ENCODE results near the gene GPR84. TPM values are rescaled to one million over a fixed set of nuclear protein-coding genes. Genes with fewer than 3 reads are reported as not detected.
A peak's percentile ranks its signal among the peaks of the same experiment; 100 is the strongest.

GPR84 gene
- total RNA-seq, 3 donors from 2014 or later = 0.60 to 1.7 TPM; not detected in 1

DNA sequence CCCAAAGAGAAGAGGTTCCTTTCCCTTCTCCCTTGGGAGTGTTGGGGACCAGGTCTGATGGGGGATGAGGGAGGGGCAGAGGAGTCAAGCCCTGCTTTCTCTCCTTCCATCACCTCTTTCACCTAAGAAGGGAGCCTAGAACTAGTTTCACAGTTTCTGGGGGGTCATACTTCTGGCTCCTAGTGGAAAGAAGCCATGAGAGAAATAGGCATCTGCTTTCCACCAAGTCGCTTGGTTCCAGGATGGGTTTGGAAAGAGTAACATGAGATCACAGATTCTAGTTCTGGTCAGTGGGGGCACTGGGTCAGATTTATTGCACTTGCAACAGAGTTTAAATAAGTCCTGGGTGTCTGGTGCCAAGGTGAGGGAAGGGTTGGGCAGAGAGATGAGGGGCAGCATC, 30.7 kb upstream of the GPR84 start:
- intact Hi-C loops (cut with DNase I, micrococcal nuclease) = loop anchor here in 1 of 2 donors (5.0 kb wide), 1 partner anchor 42 kb away; no protein-coding TSS in a partner anchor
- H3K36me3 ChIP-seq (ENCODE audit: low read depth) = no peaks in the 10 kb centered on the region
- ATAC-seq (no peak), DNase-seq (no peak)
- H3K4me1 ChIP-seq (ENCODE audit: low read depth) = peaks cover 6% of the 10 kb centered on the region
- no peaks in the 10 kb centered on the region for H3K9me3 ChIP-seq
- TF ChIP-seq, protein P1, sequence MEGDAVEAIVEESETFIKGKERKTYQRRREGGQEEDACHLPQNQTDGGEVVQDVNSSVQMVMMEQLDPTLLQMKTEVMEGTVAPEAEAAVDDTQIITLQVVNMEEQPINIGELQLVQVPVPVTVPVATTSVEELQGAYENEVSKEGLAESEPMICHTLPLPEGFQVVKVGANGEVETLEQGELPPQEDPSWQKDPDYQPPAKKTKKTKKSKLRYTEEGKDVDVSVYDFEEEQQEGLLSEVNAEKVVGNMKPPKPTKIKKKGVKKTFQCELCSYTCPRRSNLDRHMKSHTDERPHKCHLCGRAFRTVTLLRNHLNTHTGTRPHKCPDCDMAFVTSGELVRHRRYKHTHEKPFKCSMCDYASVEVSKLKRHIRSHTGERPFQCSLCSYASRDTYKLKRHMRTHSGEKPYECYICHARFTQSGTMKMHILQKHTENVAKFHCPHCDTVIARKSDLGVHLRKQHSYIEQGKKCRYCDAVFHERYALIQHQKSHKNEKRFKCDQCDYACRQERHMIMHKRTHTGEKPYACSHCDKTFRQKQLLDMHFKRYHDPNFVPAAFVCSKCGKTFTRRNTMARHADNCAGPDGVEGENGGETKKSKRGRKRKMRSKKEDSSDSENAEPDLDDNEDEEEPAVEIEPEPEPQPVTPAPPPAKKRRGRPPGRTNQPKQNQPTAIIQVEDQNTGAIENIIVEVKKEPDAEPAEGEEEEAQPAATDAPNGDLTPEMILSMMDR (IDR thresholded peaks at IDR 0.05) = no peak
- H3K4me3 ChIP-seq = no peak overlapping the region

DNA sequence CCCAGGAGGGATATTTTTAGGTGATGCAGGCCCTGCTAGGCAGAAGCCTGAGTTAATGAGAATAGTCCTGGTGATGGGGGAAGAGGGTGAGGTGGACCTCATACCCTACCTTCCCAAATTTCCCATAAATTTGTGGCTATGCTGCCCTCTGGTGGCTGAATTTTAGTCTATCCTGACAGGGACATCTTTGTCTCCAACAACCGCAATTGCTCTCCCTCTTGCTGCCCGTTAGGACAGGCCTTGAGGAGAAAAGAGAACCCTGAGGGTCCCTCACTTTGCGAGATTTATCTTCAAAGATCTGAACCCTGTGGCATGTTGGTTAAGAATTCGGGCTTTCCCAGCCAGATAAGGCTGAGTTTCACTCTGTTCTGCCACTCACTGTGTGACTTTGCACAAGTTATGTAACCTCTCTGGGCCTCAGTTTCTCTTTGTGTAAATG, 30.0 kb upstream of the GPR84 start:
- H3K4me3 ChIP-seq = no peak overlapping the region
- H3K36me3 ChIP-seq (ENCODE audit: low read depth) = no peaks in the 10 kb centered on the region
- TF ChIP-seq, protein P1 (IDR thresholded peaks at IDR 0.05) = no peak
- H3K9me3 ChIP-seq = no peaks in the 10 kb centered on the region
- intact Hi-C loops (cut with DNase I, micrococcal nuclease) = no loop called here
- DNase-seq (peak in 1 of 3 donors; percentile 82), ATAC-seq (peak; percentile 23)
- peaks cover 6% of the 10 kb centered on the region for H3K4me1 ChIP-seq (ENCODE audit: low read depth)

DNA sequence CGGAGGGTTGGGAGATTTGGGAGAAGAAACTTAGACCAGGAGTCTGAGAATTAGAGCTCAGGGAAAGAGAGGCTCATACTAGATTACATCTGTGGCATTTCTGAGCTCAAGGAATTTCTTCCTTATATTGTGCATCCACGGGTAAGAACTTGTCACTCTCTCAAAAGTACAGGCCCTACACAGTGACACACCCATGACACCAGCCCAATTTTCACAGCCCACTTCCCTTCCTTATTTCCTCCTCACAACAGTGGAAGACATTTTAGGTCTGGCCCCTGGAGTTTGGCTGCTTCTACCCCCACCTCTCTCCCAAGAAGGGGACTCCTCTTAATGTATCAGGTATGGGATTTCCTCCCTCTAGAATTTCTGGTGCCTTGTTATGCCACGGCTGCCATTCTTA, 29.5 kb upstream of the GPR84 start:
- TF ChIP-seq, protein P1 (IDR thresholded peaks at IDR 0.05) = no peak
- no peaks in the 10 kb centered on the region for H3K9me3 ChIP-seq
- peaks cover 6% of the 10 kb centered on the region for H3K4me1 ChIP-seq (ENCODE audit: low read depth)
- DNase-seq (no peak), ATAC-seq (no peak)
- no peak overlapping the region for H3K4me3 ChIP-seq
- intact Hi-C loops (cut with DNase I, micrococcal nuclease) = no loop called here
- H3K36me3 ChIP-seq (ENCODE audit: low read depth) = no peaks in the 10 kb centered on the region

DNA sequence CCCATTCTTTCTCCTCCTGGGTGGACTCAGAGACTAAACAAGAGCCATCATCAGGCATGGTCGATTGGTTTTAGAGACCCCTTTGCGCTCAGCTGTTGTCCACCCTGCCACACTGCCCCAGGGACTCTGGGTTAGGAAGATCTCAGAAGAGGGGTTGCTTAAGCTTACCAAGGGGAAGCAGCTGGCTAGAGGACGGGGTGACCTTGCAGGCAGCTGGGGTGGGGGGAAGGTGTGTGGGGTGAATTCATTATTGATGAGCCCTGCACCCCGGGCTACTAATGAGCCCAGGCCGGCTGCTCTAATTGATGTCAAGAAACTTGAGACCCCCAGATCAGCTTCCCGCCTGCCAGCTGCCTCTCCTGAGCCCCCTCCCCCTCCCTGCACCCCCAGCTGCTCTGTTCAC, 28.9 kb upstream of the GPR84 start:
- Histone ChIP-seq H3K4me1 (ENCODE audit: low read depth) (peaks cover 6% of the 10 kb centered on the region), H3K4me3 (no peak overlapping the region), H3K9me3 (no peaks in the 10 kb centered on the region), H3K36me3 (ENCODE audit: low read depth) (no peaks in the 10 kb centered on the region)
- TF ChIP-seq, protein P1 (IDR thresholded peaks at IDR 0.05) = no peak
- ATAC-seq (no peak), DNase-seq (no peak)
- intact Hi-C loops (cut with DNase I, micrococcal nuclease) = no loop called here

DNA sequence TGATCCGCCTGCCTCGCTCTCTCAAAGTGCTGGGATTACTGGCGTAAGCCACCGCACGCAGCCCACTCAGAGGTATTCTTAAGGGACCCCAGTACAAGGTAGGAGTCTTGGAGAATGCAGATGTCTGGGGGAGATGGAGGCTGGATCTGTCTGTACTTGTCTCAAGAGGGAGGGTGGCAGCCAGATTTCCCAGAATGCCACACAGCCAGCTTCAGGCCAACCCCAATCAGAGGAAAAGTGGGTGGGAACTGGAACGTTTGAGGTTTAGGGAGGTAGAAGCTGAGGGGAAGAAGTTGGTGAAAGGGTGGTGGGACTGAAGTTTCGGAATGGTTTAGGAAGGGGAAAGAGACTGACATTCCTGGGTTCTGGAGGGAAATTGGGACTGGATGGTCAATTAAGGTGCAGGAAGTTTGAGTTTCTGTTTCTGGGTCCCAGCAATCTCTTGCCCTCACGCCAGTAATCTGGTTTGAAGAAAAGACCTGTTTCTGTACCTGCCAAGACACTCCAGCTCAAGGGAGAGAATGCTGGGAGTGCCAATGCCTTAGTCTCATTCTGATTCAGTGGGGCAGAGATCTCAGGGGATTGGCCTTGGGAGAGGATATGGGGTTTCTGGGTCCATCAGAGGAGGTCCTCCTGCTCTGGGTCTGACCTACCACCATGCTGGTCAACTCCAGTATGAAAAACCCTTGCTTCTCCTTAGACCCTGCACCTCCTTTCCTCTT, 28.4 kb upstream of the GPR84 start:
- H3K9me3 ChIP-seq = no peaks in the 10 kb centered on the region

More for the DNA sequence above, 28.4 kb upstream of the GPR84 start:
- intact Hi-C loops (cut with DNase I, micrococcal nuclease) = no loop called here
- ATAC-seq (no peak), DNase-seq (no peak)
- TF ChIP-seq, protein P1 (IDR thresholded peaks at IDR 0.05) = no peak
- Histone ChIP-seq H3K4me3 (no peak overlapping the region), H3K36me3 (ENCODE audit: low read depth) (no peaks in the 10 kb centered on the region), H3K4me1 (ENCODE audit: low read depth) (peaks cover 6% of the 10 kb centered on the region)

Measured in mucosa of descending colon (tissue), 3 donors.